PC-3 (cell line): Measurements from ENCODE around the gene MZB1.

ENCODE experiments used
- EZH2 ChIP-seq: fragments of 300-600 bp; sonication (generic); IDR thresholded peaks from one replicate; pipeline ENCODE4 v1.6.1; 2017; ENCODE audit warnings: antibody characterized with exemption, mild to moderate bottlenecking, low read length; ENCODE audit not compliant: unreplicated experiment
- EZH2phosphoT487 ChIP-seq: fragments of 300-600 bp; sonication (generic); IDR thresholded peaks from 2 replicates; pipeline ENCODE4 v1.6.1; 2018; ENCODE audit warnings: mild to moderate bottlenecking, antibody characterized with exemption, low read length, borderline replicate concordance
- TF ChIP-seq, protein P1 (sequence below): fragments of 300-600 bp; sonication (generic); conservative IDR thresholded peaks from 2 replicates; pipeline ENCODE4 v1.5.1; 2017; ENCODE audit warnings: antibody characterized with exemption, low read depth, mild to moderate bottlenecking, low read length

GRCh38 chr5:139385061-139386049 is 4.4 kb downstream of the MZB1 start:
- TF ChIP-seq, protein P1, sequence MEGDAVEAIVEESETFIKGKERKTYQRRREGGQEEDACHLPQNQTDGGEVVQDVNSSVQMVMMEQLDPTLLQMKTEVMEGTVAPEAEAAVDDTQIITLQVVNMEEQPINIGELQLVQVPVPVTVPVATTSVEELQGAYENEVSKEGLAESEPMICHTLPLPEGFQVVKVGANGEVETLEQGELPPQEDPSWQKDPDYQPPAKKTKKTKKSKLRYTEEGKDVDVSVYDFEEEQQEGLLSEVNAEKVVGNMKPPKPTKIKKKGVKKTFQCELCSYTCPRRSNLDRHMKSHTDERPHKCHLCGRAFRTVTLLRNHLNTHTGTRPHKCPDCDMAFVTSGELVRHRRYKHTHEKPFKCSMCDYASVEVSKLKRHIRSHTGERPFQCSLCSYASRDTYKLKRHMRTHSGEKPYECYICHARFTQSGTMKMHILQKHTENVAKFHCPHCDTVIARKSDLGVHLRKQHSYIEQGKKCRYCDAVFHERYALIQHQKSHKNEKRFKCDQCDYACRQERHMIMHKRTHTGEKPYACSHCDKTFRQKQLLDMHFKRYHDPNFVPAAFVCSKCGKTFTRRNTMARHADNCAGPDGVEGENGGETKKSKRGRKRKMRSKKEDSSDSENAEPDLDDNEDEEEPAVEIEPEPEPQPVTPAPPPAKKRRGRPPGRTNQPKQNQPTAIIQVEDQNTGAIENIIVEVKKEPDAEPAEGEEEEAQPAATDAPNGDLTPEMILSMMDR: peak; percentile 34; the same call in 1 of the 2 replicates
- no peak for TF ChIP-seq EZH2
- TF ChIP-seq EZH2phosphoT487: no peak
